ENCODE data around the gene PADI3.

The PADI3 gene, protein sequence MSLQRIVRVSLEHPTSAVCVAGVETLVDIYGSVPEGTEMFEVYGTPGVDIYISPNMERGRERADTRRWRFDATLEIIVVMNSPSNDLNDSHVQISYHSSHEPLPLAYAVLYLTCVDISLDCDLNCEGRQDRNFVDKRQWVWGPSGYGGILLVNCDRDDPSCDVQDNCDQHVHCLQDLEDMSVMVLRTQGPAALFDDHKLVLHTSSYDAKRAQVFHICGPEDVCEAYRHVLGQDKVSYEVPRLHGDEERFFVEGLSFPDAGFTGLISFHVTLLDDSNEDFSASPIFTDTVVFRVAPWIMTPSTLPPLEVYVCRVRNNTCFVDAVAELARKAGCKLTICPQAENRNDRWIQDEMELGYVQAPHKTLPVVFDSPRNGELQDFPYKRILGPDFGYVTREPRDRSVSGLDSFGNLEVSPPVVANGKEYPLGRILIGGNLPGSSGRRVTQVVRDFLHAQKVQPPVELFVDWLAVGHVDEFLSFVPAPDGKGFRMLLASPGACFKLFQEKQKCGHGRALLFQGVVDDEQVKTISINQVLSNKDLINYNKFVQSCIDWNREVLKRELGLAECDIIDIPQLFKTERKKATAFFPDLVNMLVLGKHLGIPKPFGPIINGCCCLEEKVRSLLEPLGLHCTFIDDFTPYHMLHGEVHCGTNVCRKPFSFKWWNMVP

DNA sequence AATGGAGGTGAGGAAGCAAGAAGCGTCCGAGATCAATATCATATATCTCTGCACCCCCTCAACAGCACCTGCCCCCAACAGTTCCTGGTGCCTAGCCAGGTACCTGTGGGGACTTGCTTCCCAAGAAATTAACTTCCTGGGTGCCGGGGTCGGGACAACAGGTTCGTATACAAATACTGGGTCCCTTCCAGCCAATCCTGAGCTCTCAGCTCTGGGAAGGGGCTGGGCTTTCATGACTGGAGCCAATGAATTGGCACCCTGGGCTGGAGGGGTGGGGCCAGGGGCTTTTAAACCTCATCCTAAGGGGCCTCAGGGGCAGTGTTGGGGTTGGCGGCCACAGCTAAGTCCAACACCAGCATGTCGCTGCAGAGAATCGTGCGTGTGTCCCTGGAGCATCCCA, at the start of gene PADI3:
Gene PADI3, plus strand, starts transcription at position 318 of the 400 bp plus-strand sequence. Its CDS starts 40 bp downstream, at position 358.
- DNase-seq = no peak

- DNase-seq = peak; percentile 52
Measured at GRCh38 chr1:17199267-17200044, 49.4 kb upstream of the PADI3 start.

GRCh38 chr1:17200246-17200645, 48.7 kb upstream of the PADI3 start:
- DNase-seq = no peak

GRCh38 chr1:17200756-17201155, 48.1 kb upstream of the PADI3 start:
- DNase-seq = peak; percentile 24

- no peak for DNase-seq
Measured at GRCh38 chr1:17201201-17202021, 47.5 kb upstream of the PADI3 start.

GRCh38 chr1:17204546-17205440, 44.1 kb upstream of the PADI3 start, which contains the start of gene PADI1:
TSS of gene PADI1 (plus strand) at chr1:17205128. CDS start at chr1:17205218, 90 bp downstream.
- no peak for DNase-seq

GRCh38 chr1:17205652-17206051, 43.2 kb upstream of the PADI3 start:
- no peak for DNase-seq

DNA sequence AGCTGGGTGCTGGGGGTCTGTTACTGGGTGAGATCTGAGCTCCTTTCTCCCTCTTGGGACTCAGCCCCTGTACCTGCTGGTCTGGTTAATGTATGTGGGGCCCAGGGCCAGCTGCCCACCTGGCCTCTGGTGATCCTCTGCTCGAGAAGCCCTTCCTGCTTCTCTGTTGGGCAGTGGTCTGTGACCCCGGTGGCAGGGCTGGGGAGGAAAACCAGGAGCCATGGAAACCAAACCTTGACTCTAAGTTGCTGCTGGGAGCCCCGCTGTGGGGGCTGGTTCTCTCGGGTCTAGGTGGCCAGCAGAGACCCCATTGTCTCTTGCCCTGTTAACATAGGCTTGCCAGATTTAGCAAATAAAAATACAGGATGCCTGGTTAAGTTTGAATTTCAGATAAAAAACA, 42.7 kb upstream of the PADI3 start:
- DNase-seq = no peak

DNA sequence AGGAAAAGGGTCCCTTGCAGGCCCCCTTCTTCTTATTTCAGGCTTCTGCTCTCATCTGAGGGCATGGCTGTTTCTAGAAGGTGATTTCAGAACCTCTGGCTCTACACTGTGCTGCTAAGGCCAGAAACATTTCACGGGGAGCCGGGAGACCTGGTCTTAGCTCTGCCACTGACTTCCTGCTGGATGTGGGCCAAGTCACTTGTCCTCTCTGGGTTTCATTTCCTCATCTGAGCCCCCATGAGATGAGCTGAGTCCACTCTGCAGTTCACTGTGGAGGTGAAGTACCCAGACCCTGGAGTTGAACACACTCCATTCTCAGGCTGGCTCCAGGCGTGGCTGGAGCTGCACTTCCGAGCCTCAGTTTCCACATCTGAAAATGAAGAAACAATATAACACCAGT, 41.9 kb upstream of the PADI3 start:
- DNase-seq = no peak

DNA sequence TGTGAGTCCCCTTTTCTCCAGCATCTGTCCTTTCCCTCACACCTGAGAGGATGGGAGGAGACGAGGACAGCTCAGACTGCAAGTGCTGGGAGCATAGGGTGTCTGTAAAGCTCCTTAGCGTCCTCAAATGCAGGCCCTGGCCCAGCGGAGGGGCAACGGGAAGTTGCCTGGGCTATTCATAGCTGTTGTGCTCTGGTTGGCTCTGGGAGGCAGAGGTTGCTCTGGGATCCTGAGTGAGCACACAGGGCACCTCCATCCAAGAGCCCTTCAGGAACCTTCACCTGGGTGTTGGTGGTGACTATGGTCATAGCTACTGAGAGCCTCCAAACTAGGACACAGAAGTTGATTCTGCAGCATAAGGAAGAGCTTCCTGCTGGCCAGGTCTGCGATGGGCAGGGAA, 41.4 kb upstream of the PADI3 start:
- no peak for DNase-seq

DNA sequence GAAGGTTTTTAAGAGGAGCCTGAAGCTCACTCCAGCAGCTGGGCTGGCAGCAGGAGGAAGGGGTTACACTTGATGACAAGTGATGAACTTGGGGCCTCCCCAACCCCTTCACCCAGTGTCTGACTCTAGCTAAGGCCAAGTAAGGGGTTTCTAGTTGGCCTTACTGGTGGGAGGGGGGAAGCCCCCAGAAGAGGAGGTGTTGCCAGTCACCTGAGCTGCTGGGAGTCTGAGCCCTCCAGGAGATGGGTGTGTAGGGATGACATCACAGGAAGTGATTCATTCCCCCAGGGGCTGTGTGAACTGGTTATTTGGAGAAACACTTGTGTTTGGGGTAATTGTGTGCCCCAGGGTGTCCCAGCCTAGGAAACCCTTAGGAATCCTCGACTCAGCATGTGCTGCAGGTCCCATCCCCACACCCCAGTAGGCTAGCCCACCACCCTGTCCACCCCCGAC, 40.9 kb upstream of the PADI3 start:
- peak; percentile 72 for DNase-seq

DNA sequence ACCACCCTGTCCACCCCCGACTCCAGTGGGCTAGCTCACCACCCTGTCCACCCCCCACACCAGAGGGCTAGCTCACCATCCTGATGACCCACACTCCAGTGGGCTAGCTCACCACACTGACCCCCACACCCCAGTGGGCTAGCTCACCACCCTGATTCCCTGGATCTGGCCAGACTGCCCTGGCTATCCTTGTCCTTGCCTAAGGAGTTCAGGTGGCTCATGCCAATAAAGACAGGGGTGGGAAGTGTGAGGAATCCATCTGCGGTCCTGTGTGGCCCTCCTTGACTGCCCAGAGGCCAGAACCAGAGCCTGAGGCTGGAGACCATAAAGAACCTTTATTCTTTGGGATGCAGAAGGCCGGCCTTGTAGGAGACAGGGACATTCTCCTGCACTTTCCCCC, 40.4 kb upstream of the PADI3 start:
- DNase-seq = no peak

DNA sequence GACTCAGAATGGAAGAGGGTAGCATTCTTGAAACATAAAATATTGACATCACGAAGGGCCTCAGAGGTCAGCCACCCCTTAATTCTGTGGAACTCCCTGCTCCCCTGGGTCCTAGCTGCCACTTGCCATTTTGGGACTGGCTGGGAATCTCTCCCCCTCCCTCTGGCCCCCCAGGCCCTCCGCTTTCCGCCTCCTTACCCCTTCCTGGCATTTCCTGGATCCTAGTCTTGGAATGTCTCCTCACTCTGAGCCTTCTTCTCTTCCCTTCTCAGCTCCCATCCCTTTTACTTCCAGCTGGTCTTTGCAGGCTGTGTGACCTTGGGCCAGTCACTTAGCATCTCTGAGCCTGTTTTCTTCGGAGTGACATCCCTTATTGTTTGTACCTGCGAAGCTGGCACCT, 39.5 kb upstream of the PADI3 start:
- DNase-seq = no peak

GRCh38 chr1:17210176-17210575, 38.7 kb upstream of the PADI3 start:
- DNase-seq = no peak

GRCh38 chr1:17211377-17211776, 37.5 kb upstream of the PADI3 start:
- DNase-seq = no peak

- DNase-seq = no peak
Measured at GRCh38 chr1:17212009-17212408, 36.9 kb upstream of the PADI3 start.

GRCh38 chr1:17212487-17213121, 36.3 kb upstream of the PADI3 start:
- peak; percentile 83 for DNase-seq

DNA sequence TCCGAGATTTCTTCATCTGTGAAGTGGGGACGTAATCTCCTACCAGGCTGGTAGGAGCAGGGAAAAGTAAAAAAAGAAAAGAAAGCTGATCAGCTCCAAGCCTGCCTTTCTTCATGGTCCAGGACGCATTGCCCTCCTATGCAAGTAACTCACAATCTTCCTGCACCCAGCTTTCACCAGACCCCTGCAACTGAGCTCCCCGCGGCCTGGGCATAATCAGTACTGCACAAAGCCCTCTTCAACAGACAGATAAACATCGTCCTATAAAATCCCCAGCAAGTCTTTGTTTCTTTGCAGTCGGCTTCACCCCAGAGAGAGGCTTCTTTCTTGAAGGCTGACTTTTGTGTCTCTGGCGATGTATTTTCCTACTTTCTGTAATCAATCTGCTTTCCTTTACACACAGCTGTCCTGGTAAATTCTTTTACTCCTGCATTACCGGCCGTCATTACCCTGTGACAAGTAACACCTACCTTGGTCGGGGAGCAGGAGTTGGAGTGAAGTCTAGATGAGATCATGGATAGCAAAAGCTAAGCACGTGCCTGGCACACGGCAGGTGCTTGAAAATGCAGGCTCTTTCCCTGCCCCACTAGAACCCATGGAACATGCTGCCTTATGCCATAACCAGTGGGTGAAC, 35.6 kb upstream of the PADI3 start:
- DNase-seq = no peak

DNA sequence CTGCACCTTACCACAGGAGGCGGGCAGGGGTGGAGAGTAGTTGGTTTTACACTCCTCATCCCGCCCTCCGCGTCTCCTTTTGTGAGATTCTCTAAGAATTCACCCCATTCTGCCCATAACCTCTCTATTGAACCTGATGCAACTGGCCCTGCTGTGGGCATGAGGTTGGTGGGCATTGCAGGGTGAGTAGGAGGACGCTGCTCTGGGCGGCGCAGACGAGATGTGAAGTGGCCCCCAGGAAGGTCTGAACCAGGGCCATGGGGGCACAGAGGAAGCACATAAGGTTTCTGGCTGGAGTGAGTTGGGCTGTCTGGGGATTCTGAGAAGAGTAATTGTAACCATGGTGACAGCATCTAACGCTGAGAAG, 35.1 kb upstream of the PADI3 start:
- no peak for DNase-seq

- DNase-seq = no peak
Measured at GRCh38 chr1:17214876-17215544, 33.9 kb upstream of the PADI3 start.
